Activated naive CD4-positive, alpha-beta T cell treated with anti-CD3 and anti-CD28 coated beads for 36 hours (primary cell): ENCODE data around the gene UTP15. TPM values are rescaled to one million over a fixed set of nuclear protein-coding genes. Genes with fewer than 3 reads are reported as not detected.
A peak's percentile ranks its signal among the peaks of the same experiment; 100 is the strongest.

Experiments used
- CTCF ChIA-PET: fragments of 350-600 bp; sonication (Branson Sonifier 250); formaldehyde crosslinking; loops from one replicate; lab custom pipeline; 2021; ENCODE audit warnings: antibody characterized with exemption; lab: Charles Lee
- DNase-seq: peaks from one replicate; pipeline ENCODE4 v3.0.0-alpha.2; 2020
- H3K27ac Mint-ChIP-seq: one replicate; pipeline ENCODE4 v1.8.0; 2021; ENCODE audit warnings: mild to moderate bottlenecking, mixed read lengths
- H3K27me3 Mint-ChIP-seq: one replicate; pipeline ENCODE4 v1.8.0; 2021; ENCODE audit warnings: low read depth, mixed read lengths
- H3K36me3 Mint-ChIP-seq: one replicate; pipeline ENCODE4 v1.8.0; 2021; ENCODE audit warnings: low read depth, mixed read lengths
- H3K4me1 Mint-ChIP-seq: one replicate; pipeline ENCODE4 v1.8.0; 2021; ENCODE audit warnings: low read depth, mixed read lengths
- H3K4me3 Mint-ChIP-seq: one replicate; pipeline ENCODE4 v1.8.0; 2021; ENCODE audit warnings: mild to moderate bottlenecking, moderate library complexity, mixed read lengths
- H3K9me3 Mint-ChIP-seq: one replicate; pipeline ENCODE4 v1.8.0; 2021; ENCODE audit warnings: mixed read lengths
- intact Hi-C: fragments of 100-400 bp; cut with micrococcal nuclease; formaldehyde crosslinking; loops from one replicate; pipeline ENCODE4 v1.15.1; 2023
- total RNA-seq, 2 experiments: library from RNA; stranded (reverse); gene quantifications; one replicate each; pipeline ENCODE4 v1.2.3, GENCODE V29; 2021

The UTP15 gene
- total RNA-seq, 2 experiments from 2014 or later: 25.3 to 28.5 TPM

GRCh38 chr5:73534971-73535370 lies 30.6 kb upstream of the UTP15 start:
- DNase-seq: no peak
- intact Hi-C loops: loop anchor here (5.0 to 10.0 kb wide), 2 partner anchors 83 to 320 kb away; no protein-coding TSS in a partner anchor
- Mint-ChIP-seq H3K36me3 (no peaks in the 10 kb centered on the region), H3K4me1 (no peaks in the 10 kb centered on the region), H3K4me3 (no peak overlapping the region), H3K9me3 (no peaks in the 10 kb centered on the region), H3K27ac (no peak overlapping the region), H3K27me3 (peaks cover 17% of the 10 kb centered on the region)
- CTCF ChIA-PET: interaction anchor here (0.7 to 7.3 kb wide), 5 partner anchors 8 to 1697 kb away, joined by 3 to 105 read pairs (median 10); no protein-coding TSS in a partner anchor

GRCh38 chr5:73539730-73540129 lies 25.8 kb upstream of the UTP15 start:
- intact Hi-C loops: loop anchor here (5.0 to 10.0 kb wide), 2 partner anchors 87 to 325 kb away; no protein-coding TSS in a partner anchor
- CTCF ChIA-PET: interaction anchor here (0.6 to 7.3 kb wide), 3 partner anchors 9 to 260 kb away, joined by 3 to 105 read pairs (median 3); no protein-coding TSS in a partner anchor
- no peak overlapping the region for H3K4me3 Mint-ChIP-seq
- no peaks in the 10 kb centered on the region for H3K9me3 Mint-ChIP-seq
- no peaks in the 10 kb centered on the region for H3K4me1 Mint-ChIP-seq
- no peak overlapping the region for H3K27ac Mint-ChIP-seq
- no peaks in the 10 kb centered on the region for H3K36me3 Mint-ChIP-seq
- no peak for DNase-seq
- peaks cover 9% of the 10 kb centered on the region for H3K27me3 Mint-ChIP-seq

DNA sequence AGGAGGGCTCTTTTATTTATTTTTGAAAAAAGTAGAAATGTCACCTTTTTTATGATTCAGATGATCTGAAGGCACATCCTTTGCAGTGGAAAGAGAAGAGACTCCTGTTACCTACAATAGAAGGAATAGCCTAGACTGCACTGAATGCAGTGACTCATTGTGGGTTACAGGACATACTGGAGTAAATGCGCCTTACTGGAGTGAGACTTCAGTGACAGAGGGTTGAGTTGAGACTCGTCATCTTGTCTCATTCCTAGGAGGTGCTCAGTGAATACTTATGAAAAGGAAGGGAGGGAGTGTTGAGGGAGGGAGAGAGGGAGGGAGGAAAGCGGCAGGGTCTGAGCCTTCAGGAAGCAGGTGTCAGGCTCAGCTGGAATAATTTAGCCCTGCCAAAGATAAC lies 25.4 kb upstream of the UTP15 start:
- Mint-ChIP-seq H3K36me3 (no peaks in the 10 kb centered on the region), H3K4me3 (no peak overlapping the region), H3K27ac (no peak overlapping the region), H3K9me3 (no peaks in the 10 kb centered on the region), H3K27me3 (peaks cover 9% of the 10 kb centered on the region), H3K4me1 (no peaks in the 10 kb centered on the region)
- intact Hi-C loops: no loop called here
- no peak for DNase-seq
- CTCF ChIA-PET: interaction anchor here (0.6 to 7.3 kb wide), 2 partner anchors 8 to 20 kb away, joined by 3 to 105 read pairs; no protein-coding TSS in a partner anchor

DNA sequence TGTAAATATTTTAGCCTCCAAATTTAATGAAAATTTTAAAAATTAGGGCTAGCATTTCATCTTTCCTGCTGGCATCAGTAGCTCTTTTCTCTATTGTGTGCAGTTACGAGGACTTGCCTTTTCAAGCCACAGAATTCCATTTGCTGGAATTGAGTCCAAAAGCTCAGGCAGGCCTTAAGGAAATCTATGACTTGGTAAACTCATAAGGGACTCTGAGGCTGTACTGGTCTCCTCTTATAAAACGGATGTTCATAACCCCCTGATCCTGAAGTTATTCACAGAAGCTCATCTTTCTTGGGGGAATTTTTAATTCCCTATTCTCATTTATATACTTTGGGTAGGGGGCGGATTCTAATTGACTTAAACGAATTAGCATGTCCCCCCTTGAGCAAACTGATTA lies 23.5 kb upstream of the UTP15 start:
- no peaks in the 10 kb centered on the region for H3K9me3 Mint-ChIP-seq
- H3K27me3 Mint-ChIP-seq: peaks cover 12% of the 10 kb centered on the region
- intact Hi-C loops: no loop called here
- no peaks in the 10 kb centered on the region for H3K4me1 Mint-ChIP-seq
- no peak overlapping the region for H3K27ac Mint-ChIP-seq
- DNase-seq: no peak
- CTCF ChIA-PET: interaction anchor here (0.6 to 1.2 kb wide), 5 partner anchors 12 to 52 kb away, joined by 3 to 4 read pairs (median 3); no protein-coding TSS in a partner anchor
- no peak overlapping the region for H3K4me3 Mint-ChIP-seq
- no peaks in the 10 kb centered on the region for H3K36me3 Mint-ChIP-seq

DNA sequence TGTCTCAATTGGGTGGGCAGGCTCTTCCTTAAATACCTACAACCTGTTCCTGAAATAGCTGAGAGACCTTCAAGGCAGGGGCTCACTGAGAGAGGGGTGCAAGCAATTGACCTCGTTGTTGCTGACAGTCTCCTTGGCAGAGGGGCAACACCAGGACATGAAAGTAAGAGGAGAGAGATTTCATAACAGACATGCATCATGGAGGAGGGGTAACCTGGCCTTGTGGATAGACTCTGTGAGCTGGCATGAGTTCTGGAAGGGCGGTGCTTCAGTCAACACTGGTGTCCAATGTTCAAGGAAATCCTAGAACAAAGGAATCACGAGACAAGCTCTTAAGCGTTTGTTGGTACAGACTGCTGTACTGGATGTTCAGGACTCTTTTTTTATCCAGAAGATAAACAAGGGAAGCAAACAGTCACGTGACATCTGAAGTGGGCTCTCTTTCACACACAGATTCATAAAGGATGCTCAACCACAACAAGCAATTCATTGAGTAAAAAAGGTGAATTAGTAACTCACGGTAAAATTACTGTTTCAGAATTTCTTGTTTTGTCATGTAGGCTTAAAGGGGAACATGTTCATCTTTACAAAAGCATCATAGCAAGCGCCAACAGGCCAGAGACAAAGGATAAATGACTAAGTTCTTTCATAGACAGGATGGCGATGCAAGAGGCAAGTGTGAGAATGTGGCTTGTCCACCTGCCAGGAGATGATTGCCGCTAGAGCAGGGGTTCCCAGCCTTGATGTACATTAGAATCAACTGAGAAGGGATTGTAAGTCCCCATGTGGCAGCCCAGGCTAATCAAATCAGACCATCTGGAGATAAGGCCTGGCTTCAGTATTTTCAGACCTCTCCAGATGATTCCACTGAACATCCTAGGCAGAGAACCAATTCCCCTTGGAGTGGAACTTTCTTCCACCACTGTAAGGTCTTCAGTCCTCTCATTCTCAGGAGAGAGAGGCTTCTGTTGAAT lies 20.8 kb upstream of the UTP15 start:
- no peaks in the 10 kb centered on the region for H3K36me3 Mint-ChIP-seq
- no peak for DNase-seq
- CTCF ChIA-PET: no interaction called here
- H3K27ac Mint-ChIP-seq: no peak overlapping the region
- no peaks in the 10 kb centered on the region for H3K9me3 Mint-ChIP-seq
- no peak overlapping the region for H3K4me3 Mint-ChIP-seq
- intact Hi-C loops: no loop called here
- H3K27me3 Mint-ChIP-seq: peaks cover 12% of the 10 kb centered on the region
- no peaks in the 10 kb centered on the region for H3K4me1 Mint-ChIP-seq

- no peak for DNase-seq
- CTCF ChIA-PET: no interaction called here
- Mint-ChIP-seq H3K36me3 (no peaks in the 10 kb centered on the region), H3K4me1 (no peaks in the 10 kb centered on the region), H3K9me3 (no peaks in the 10 kb centered on the region), H3K27me3 (peaks cover 9% of the 10 kb centered on the region), H3K27ac (no peak overlapping the region), H3K4me3 (no peak overlapping the region)
- intact Hi-C loops: no loop called here
These were observed 20.2 kb upstream of the UTP15 start for GRCh38 chr5:73545403-73545779.

DNA sequence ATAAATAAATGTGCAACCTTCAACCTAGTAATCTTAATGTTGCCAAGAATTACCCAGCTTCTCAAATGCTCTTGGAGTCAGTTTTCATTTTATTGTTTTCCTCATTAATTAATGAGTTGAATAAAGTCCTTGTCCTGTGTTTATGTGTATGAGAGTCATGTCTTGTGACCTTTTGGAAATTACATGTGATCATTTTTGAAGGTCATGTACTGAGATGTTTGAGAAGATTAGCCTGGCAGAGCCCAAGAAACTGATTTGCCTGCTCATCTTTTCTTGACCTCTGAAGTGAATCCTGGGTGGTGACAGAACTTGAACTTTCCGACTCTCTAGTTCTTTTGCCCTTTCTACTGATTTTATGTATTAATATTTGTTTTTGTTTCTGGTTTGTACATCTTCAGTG lies 15.5 kb upstream of the UTP15 start:
- intact Hi-C loops: no loop called here
- CTCF ChIA-PET: no interaction called here
- Mint-ChIP-seq H3K4me3 (no peak overlapping the region), H3K36me3 (peaks cover 3% of the 10 kb centered on the region), H3K9me3 (no peaks in the 10 kb centered on the region), H3K27me3 (peaks cover 3% of the 10 kb centered on the region), H3K4me1 (no peaks in the 10 kb centered on the region), H3K27ac (no peak overlapping the region)
- no peak for DNase-seq

DNA sequence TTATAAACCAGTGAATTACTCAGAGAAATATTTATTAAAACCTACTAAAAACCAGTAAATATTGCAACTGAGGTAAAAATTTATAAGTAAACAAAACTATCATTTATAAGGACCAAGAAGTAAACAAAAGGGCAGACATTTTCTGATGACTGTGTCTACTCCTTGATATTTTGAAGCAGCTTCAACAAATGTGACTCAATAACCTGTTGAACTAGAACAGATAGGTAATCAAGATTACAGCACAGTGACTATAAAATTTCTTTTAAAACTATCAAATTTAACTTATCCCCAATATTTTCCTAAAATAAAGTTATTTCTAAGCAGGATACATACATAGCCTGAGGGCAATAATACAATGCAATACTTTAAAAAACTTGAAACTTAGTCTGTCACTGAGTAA lies 12.9 kb upstream of the UTP15 start:
- Mint-ChIP-seq H3K4me1 (no peaks in the 10 kb centered on the region), H3K27ac (no peak overlapping the region), H3K4me3 (no peak overlapping the region), H3K36me3 (peaks cover 7% of the 10 kb centered on the region), H3K9me3 (no peaks in the 10 kb centered on the region), H3K27me3 (no peaks in the 10 kb centered on the region)
- CTCF ChIA-PET: no interaction called here
- DNase-seq: no peak
- intact Hi-C loops: no loop called here

- no peak overlapping the region for H3K27ac Mint-ChIP-seq
- CTCF ChIA-PET: interaction anchor here (0.7 to 1.1 kb wide), 5 partner anchors 12 to 33 kb away, joined by 3 to 6 read pairs (median 3); no protein-coding TSS in a partner anchor
- no peak overlapping the region for H3K4me3 Mint-ChIP-seq
- intact Hi-C loops: no loop called here
- peaks cover 12% of the 10 kb centered on the region for H3K4me1 Mint-ChIP-seq
- no peaks in the 10 kb centered on the region for H3K27me3 Mint-ChIP-seq
- H3K36me3 Mint-ChIP-seq: peaks cover 19% of the 10 kb centered on the region
- no peaks in the 10 kb centered on the region for H3K9me3 Mint-ChIP-seq
- no peak for DNase-seq
These were observed 6.6 kb upstream of the UTP15 start for GRCh38 chr5:73558950-73559349.

DNA sequence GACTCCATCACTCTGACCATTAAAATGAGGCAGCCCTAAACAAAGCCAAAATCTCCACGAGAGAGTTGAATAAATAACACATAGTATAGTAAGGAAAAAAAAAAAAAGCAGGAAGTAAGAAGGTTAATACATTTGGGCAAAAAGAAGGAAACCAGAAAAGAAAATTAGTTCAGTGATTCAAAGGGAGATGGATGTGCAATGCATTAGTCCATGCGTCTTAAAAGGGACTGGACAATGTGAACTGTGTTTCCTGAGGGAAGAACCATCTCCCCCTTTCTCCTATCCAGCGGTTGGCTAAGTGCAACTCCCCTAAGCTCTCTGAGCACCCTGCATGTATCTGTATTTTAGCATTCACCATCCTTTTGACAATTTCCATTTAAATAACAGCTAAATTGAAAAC lies 1.5 kb upstream of the UTP15 start:
- intact Hi-C loops: no loop called here
- H3K27ac Mint-ChIP-seq: peak overlapping the region; percentile 99
- no peaks in the 10 kb centered on the region for H3K9me3 Mint-ChIP-seq
- DNase-seq: no peak
- CTCF ChIA-PET: interaction anchor here (0.9 to 2.0 kb wide), 3 partner anchors 27 to 29 kb away, joined by 3 to 9 read pairs (median 3); no protein-coding TSS in a partner anchor
- peak overlapping the region; percentile 99 for H3K4me3 Mint-ChIP-seq
- no peaks in the 10 kb centered on the region for H3K27me3 Mint-ChIP-seq
- peaks cover 36% of the 10 kb centered on the region for H3K4me1 Mint-ChIP-seq
- H3K36me3 Mint-ChIP-seq: peaks cover 14% of the 10 kb centered on the region

DNA sequence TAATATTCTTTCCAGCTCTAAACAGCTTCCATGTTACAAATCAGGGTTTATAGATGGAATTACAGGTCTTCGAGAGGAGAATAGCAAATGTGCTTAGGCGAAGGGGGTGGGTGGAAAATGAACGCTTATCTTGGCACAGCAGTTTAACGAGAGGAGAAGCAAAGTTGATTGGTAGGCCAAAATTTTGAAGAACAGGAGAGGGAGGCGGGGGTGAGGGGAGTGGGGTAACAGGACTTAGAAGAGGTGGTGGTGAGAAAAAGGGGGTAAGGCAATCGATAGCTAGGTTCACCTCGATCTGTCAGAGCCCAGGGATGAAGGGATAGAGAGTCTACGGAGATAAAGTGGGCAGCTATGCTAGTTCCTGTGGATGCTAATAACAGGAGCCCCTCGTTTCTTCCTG lies 868 bp upstream of the UTP15 start:
- peak; percentile 40 for DNase-seq
- Mint-ChIP-seq H3K4me1 (peaks cover 38% of the 10 kb centered on the region), H3K36me3 (peaks cover 14% of the 10 kb centered on the region)

DNA sequence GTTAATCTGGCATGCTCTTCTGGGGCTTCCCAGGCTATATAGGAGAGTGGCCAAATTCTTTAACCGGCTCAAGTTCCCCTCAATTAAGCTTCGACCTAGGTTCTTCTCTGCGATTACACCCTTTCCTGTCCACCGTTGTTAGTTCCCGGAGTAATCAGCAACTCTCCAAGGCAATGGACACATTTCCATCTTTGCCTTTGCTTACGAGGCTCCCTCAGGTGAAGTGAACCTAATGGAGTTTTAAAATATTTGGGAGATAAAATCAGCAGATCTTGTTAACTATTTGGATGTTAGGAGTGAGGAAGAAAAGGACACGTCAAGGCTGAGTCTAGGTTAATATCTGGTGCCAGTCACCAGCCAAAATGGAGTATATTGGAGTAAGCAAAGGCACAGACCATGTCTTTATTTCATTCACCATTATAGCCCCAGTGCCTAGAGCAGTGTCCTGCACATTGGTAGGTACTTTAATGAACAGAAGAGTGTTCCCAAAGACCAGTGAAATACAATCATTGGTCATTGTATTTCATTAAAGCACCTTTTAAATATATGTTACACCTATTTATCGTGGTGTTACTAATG lies 515 bp downstream of the UTP15 start:
- H3K4me3 Mint-ChIP-seq: peak overlapping the region; percentile 99
- peak overlapping the region; percentile 99 for H3K27ac Mint-ChIP-seq
- H3K27me3 Mint-ChIP-seq: no peaks in the 10 kb centered on the region
- no peaks in the 10 kb centered on the region for H3K9me3 Mint-ChIP-seq
- H3K36me3 Mint-ChIP-seq: peaks cover 17% of the 10 kb centered on the region
- intact Hi-C loops: loop anchor here (1.0 to 5.0 kb wide), 3 partner anchors 47 to 1201 kb away; partner anchors contain the start of genes BTF3, GFM2 and NSA2
- CTCF ChIA-PET: interaction anchor here (1.5 kb wide), 1 partner anchor 25 kb away, joined by 7 read pairs; no protein-coding TSS in a partner anchor
- no peak for DNase-seq
- peaks cover 36% of the 10 kb centered on the region for H3K4me1 Mint-ChIP-seq

More for the DNA sequence above, 868 bp upstream of the UTP15 start:
- CTCF ChIA-PET: interaction anchor here (0.9 to 2.0 kb wide), 3 partner anchors 26 to 30 kb away, joined by 3 to 9 read pairs (median 3); no protein-coding TSS in a partner anchor
- intact Hi-C loops: loop anchor here (1.0 to 5.0 kb wide), 3 partner anchors 45 to 1203 kb away; partner anchors contain the start of genes BTF3, GFM2 and NSA2
- Mint-ChIP-seq H3K9me3 (no peaks in the 10 kb centered on the region), H3K27me3 (no peaks in the 10 kb centered on the region), H3K4me3 (peak overlapping the region; percentile 99), H3K27ac (peak overlapping the region; percentile 99)
